ENCODE data around the gene TTK.
"Not testable (repeated sequence)": the region's sequence is repeated elsewhere in the genome, so short reads cannot be mapped to it uniquely, and the experiment has no call there.

TTK gene

DNA sequence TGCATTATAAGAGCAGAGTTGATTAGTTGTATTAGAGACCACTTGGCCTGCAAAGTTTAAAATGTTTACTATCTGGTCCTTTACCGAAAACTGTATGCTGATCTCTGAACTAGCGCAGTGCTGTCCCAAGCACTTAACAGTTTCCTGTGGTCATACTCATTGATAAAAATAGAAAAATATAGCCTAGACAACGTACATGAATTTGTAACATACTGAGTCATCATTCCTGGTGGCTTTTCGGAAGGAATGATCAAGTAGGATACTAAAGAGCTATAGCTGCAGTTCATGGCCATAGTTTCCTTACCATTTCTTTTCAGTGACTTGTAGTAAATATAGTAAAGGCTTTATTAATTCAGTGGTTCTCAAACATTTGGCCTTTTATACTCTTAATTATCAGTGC lies 18.4 kb downstream of the TTK start:
- FAIRE-seq = no peak

DNA sequence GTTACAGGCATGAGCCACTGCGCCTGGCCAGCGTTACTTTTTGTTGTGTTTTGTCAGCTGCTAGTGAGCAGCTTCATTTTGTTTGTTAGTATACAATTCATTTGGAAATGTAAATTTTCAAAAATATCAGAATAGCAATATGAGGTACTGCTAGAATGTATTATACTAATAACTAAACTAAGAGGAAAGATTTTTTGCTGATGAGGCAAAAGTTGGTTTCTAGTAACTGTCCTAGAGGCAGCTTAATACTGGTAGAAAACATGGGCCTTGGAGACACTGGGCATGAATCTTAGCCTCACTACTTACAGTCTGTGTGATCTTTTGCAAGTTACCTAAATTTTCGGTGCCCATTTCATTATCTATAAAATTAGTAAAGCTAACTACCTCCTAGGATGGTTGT lies 24.1 kb downstream of the TTK start:
- FAIRE-seq = no peak

DNA sequence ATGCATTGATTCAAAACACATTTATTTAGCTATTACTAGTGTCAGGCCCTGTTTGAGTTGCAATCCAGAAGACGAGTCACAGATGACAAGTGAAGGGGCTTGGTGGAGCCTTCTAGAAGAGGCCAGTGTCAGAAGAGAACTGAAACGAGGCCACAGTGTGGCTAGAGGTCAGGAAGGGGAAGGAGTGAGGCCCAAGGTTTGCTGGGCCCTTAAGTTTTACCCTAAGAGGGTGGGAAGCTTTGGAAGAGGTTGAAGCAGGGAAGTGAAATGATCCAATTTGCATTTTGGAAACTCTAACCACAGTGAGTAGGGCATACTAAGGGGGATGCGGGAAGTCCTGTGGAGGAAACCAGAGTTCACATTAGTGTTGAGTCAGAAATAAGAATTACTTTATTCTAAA lies 25.0 kb downstream of the TTK start:
- FAIRE-seq = no peak

DNA sequence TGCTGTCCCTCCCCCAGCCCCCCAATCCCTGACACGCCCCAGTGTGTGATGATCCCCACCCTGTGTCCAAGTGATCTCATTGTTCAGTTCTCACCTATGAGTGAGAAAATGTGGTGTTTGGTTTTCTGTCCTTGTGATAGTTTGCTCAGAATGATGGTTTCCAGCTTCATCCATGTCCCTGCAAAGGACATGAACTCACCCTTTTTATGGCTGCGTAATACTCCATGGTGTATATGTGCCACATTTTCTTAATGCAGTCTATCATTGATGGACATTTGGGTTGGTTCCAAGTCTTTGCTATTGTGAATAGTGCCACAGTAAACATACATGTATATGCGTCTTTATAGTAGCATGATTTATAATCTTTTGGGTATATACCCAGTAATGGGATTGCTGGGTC lies 43.8 kb downstream of the TTK start:
- FAIRE-seq = not testable (repeated sequence)

DNA sequence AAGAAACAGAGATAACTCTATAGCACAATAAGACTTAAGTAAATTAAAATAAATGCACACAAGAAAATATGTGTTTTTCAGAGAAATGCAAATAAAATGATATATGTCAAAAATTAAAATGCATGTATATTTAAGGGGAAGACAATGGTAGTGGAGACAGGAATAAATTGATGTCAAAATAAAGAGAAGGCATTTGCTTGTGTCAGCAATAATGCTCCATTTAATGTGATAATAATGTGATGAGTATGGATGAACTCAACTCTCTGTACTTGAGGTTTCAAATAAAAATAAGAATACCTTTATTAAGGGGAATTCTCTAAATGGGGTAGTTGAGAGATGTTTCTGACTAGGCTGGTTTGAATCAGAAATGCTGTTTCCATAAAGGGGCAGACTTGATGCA lies 56.3 kb downstream of the TTK start:
- no peak for FAIRE-seq

DNA sequence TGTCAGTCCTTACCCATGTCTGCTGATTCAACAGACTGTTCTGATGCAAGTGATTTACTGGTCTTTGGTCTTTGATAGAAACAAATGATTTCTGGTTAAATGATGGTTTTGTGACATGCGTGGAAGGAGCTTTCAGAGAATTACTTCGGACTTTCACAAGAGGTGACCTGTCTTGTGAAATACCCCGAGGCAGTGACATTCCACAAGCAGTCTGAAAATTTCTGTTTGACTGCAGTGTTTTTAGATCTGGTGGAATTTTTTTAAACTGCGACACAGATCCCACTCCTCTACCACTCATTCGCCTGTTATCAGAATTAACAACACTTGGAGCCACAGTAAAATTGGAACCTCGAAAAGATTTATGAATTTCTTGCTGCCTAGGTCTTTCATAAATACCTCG lies 63.7 kb downstream of the TTK start:
- not testable (repeated sequence) for FAIRE-seq

DNA sequence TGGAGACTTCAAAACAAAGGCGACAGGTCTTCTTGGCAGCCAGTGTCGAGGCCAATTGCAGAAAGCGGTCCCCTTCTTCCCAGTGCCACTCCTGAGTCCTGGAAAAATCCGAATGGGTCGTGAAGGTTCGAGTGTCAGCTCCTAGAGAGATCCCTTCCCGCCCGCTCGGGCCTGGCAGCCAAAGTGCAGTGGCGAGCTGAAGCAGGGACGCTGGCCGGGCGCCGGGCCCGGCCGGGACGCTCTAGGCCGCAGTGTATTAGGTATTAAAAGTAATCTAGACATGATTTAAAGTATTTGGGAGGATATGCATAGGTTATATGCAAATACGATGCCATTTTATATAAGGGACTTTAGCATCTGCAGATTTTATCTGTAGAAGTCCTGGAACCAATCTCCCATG lies 66.0 kb downstream of the TTK start:
- not testable (repeated sequence) for FAIRE-seq

DNA sequence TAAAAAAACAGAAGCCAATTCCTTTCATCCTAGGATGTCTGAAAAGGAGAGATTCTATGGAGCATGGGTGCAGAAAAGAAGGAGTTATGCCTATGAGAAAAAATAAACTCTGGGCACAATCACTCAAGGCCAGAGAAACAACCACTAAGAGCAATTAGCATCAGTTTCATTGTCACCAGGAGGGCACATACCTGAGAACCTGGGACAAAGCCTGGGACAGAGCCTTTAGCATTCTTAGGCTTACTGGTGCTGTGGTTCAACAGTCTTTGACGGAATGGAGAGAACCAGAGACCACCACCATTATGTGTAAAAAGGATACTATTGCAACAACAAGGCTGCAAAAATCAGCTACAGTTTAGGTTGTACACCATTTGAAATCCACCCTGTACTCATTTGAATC lies 72.6 kb downstream of the TTK start:
- FAIRE-seq = no peak

DNA sequence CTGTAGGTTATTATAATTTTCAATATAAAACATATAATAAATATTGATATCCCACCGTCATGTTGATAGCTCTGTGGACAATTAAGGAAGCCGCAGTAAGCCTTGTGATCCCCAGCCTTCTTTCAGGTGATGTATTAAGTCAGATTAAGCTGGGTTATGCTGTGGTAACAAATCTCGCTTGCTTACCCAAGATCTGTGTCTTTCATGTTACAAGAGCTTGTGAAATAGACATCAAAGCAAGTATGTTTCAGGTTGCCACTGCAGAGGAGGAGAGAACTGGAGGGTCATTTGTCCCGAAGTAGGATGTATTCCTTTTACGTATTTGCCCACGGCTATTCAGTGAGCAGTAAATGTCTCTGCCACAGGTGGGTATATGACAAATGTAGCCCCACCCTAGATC lies 84.2 kb downstream of the TTK start:
- no peak for FAIRE-seq

DNA sequence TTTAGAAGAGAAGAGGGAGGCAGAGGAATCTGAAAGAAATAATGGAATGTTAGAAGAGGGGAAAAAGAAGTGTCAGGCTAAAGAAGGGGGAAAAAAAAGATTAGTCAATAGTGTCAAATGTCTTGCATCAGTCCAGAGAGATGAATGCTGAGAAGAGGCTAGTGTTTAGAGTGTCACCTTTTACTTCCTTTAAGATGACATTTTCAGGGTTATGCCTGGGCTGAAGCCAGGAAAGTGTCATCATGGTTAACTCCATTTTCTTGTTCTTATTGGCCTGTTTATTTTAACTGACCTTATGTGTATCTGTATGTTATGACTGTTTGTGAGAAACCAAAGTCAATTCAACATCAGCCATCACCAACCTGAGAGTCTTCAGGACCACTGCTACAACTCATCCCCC lies 87.1 kb downstream of the TTK start:
- no peak for FAIRE-seq
